GM19463 (cell line): ENCODE data around the gene SPAG7.

Experiments
- ATAC-seq: cut with Tn5 transposase; IDR thresholded peaks from one replicate; pipeline ENCODE4 v1.9.1; 2021; ENCODE audit warnings: mild to moderate bottlenecking, moderate library complexity; ENCODE audit not compliant: unreplicated experiment

Gene SPAG7

GRCh38 chr17:4950746-4951204, 16.8 kb downstream of the SPAG7 start, which contains the start of gene ENO3:
TSS of gene ENO3 (plus strand) at chr17:4951119. CDS start at chr17:4951830, 711 bp downstream.
- no peak for ATAC-seq

DNA sequence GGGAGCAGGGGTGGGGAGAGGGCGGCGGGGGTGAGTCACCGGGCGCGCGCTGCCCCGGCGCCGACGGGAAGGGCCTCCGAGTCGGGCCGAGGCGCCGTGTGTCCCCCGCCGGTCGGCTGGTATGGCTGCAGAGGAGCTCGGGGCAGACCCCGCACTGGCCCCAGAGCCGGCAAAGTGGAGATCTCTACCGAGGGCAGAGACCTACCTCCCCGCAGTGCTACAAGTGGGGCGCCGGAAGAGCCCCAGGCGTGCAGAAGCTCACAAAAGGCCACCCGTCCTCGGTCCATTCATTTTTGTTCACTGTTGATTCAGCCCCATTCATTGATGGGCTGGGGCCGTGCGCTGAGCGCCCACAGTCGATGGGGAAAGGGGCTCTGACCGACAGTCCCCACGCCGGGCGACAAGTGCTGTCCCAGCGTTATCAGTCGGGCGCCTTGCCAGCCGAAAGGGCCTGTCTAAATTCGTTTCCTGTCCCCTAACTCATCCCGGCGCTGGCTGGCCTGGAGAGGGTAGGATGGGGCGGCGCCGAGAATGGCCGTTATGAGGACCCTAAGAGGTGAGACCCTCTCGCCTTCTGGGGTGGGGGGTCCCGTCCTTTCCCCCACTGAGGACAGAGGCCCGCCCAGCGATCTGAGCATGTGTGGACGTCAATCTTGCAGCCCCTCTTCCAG, 17.4 kb downstream of the SPAG7 start:
- ATAC-seq: no peak

GRCh38 chr17:4949321-4950074, 18.1 kb downstream of the SPAG7 start:
- peak; percentile 29 for ATAC-seq

DNA sequence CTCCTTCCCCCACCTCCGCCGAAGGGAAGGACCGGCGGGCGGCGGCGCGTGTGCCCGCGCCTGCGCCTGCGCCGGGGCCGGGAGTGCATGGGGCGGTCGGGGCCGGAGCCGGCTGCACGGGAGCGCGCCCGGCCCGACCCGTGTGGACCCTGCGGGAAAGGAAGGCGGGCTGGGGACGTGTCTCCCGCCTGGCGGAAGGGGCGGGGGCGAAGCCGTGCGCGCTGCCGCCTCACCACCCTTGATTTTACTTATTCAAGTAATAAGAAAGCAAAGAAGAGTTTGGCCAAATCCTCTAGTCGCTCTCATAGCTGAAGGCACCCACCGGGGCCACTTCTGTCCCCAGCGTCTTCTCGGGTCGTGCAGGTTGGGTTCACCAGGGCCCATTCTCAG, 18.7 kb downstream of the SPAG7 start:
- ATAC-seq: peak; percentile 34

- no peak for ATAC-seq
Measured at GRCh38 chr17:4948166-4948930, 19.3 kb downstream of the SPAG7 start, which contains the start of gene PFN1. TSS of gene PFN1 (minus strand) at chr17:4948530. CDS start at chr17:4948394, 136 bp downstream.

DNA sequence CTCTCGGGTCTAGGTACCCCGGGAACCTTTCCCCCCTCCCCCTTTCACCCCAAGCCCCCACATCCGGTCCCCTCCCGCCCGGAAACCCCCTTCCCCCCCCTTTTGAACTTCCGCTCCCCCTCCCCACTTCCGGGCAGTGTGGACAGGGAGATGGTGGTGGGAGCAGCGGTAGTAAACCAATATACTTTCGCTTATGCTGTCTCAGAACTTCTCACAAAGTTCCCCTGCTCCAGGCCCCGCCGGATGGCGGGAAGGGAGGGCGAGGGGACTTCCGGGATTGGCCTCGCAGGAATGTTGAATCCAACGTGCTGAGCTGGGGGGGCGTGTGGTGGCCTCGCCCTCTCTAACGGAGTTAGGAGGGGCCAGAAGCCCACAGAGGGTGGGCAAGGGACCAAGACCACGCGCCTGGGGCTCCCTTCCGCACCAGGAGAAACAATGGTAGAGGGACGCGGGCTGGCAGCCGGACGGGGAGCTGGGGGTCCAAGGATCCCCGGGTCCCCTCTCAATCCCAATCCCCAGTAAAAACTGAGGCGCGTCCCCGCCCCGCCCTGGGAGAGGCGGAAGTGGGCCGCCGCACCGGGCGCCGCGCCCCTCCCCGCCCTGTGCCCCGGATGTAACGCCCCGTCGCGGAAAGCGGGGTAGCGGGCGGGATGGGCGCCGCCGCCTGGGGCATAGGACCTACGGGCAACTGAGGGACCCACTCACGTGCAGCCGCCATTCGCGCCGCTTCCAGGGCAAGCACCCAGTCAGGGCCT, 20.0 kb downstream of the SPAG7 start:
- ATAC-seq: no peak

DNA sequence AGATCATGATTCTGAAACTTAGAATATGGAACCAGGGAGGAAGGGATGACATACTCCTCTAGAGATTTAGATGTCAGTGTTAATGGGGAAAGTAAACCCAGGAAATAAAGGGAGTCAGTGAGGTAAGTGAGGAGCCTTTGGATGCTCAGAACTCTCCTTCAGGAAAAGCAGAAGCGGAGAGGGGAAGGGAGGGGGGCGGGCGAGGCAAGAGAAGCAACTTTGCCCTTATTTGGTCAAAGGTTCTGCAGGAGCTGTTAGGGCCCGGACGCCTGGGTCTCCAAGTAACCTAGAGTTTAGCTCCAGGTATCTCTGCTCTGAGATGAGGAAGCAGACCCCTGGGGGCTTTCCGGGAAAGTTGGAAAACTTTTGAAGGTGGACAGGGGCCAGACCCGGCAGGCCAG, 20.6 kb downstream of the SPAG7 start:
- ATAC-seq: no peak

- ATAC-seq: no peak
Measured at GRCh38 chr17:4946312-4946976, 21.2 kb downstream of the SPAG7 start.

DNA sequence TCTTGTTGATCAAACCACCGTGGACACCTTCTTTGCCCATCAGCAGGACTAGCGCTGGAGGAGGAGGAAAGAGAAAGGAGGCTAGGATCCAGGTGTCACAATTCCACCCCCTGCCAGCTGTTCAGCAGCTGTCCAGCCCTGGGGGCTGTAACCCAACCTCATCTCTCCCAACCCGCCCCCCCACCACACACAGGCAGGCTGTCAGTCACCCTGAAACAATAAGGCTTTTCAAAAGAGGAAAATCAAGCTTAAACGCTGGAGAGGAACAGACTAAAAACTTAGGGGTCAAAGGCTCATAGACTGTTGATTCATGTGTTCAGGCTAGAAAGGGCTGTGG, 21.7 kb downstream of the SPAG7 start:
- ATAC-seq: no peak

DNA sequence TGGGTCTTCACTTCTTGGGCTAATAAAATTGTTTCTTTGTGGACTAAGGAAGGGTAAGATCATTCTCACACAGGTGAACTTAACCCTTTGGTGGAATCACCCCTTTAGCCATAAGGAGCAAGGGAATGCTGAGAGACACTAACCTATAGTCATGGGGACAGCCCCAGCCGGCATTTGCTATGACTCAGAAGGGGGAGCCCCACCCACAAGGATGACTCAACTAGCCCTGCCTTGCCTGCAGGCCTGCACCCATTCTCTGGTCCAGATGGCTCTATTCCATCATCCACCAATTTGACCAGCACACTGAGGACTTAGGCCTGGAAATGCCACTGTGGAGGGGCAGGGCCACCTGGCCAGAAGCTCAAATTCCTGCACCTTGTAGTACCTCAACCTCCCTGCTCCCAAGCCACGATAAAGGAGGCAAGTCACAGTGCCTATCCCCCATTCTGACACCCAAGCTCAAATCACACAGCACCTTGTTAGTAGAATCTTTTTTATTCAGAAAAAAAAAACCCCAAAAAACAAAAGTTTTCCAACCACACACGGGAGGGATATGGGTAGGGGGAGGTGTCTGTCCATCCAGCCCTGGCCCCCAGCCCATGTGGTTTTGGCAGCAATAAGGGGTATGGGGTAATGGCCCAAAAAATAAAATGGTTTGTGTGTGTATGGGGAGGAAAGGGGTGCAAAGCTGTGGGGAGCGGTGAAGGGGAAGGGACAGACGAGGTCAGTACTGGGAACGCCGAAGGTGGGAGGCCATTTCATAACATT, 22.3 kb downstream of the SPAG7 start:
- ATAC-seq: peak; percentile 28

- no peak for ATAC-seq
Measured at GRCh38 chr17:4944554-4945175, 23.0 kb downstream of the SPAG7 start.

DNA sequence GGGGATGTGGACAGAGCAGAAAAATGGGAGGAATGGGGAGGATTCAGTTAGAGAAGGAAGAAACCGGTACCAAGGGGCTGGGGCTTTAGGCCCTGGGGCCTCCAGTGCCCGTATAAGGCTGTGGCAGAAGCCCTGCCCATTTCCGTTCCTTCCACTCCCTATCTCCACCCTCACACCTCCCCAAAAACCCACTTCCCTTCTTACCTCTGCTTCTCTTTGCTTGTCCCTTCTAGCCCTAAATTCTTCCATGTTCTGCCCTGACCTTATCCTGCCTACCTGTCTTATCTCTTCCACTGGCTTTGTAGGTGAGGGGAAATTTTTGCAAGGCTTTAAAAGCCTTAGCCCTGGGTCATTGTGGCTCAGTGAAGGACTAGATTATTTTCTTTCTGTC, 23.5 kb downstream of the SPAG7 start:
- ATAC-seq: no peak

- ATAC-seq: no peak
Measured at GRCh38 chr17:4942760-4943508, 24.7 kb downstream of the SPAG7 start.

- no peak for ATAC-seq
Measured at GRCh38 chr17:4941319-4941610, 26.4 kb downstream of the SPAG7 start.

GRCh38 chr17:4940555-4941318, 26.9 kb downstream of the SPAG7 start:
- peak; percentile 14 for ATAC-seq

- peak; percentile 75 for ATAC-seq
Measured at GRCh38 chr17:4939796-4940554, 27.6 kb downstream of the SPAG7 start, which contains the start of the genes RNF167 and SLC25A11. TSS of gene RNF167 (plus strand) at chr17:4940268. CDS start at chr17:4940910, 642 bp downstream. TSS of gene SLC25A11 (minus strand) at chr17:4940046. CDS start at chr17:4939910, 136 bp downstream.

- no peak for ATAC-seq
Measured at GRCh38 chr17:4939546-4939795, 28.1 kb downstream of the SPAG7 start.
